Cardiac ventricle fibroblast (primary cell): ENCODE results near the gene SIDT2. TPM values are rescaled to one million over a fixed set of nuclear protein-coding genes. Genes with fewer than 3 reads are reported as not detected.

Experiments
- total RNA-seq: library from RNA; depleted of rRNA; stranded (reverse); fragments of >200 nt; gene quantifications from 2 replicates; pipeline ENCODE4 v1.2.3, GENCODE V29; 2015

Gene SIDT2
- total RNA-seq: 36.5 and 50.5 TPM in 2 replicates

GRCh38 chr11:117178210-117179034 lies at the start of gene SIDT2:
SIDT2 (plus strand) TSS chr11:117178743; CDS start chr11:117179264, 521 bp downstream.

GRCh38 chr11:117143871-117144476 lies 34.6 kb upstream of the SIDT2 start, which contains the start of gene PAFAH1B2:
PAFAH1B2 (plus strand) TSS chr11:117144287; CDS start chr11:117152448, 8,161 bp downstream.

GRCh38 chr11:117199053-117199915 lies 20.7 kb downstream of the SIDT2 start, which contains the start of gene TAGLN:
TAGLN (plus strand) TSS chr11:117199370; CDS start chr11:117203014, 3,644 bp downstream.

GRCh38 chr11:117231842-117232091 lies 53.2 kb downstream of the SIDT2 start, which contains the start of gene PCSK7:
PCSK7 (minus strand) TSS chr11:117232073; CDS start chr11:117229844, 2,229 bp downstream.

GRCh38 chr11:117232092-117232878 lies 53.7 kb downstream of the SIDT2 start, which contains the start of gene RNF214:
RNF214 (plus strand) TSS chr11:117232671; CDS start chr11:117234273, 1,602 bp downstream.

Other genes with a start within 250 kb of the SIDT2 start
- gene SIK3, start 80.3 kb upstream of the SIDT2 start, total RNA-seq: 15.4 and 26.9 TPM in 2 replicates
- 46.2 and 53.0 TPM in 2 replicates for gene PAFAH1B2, start 34.5 kb upstream of the SIDT2 start, total RNA-seq
- 261 and 306 TPM in 2 replicates for gene TAGLN, start 20.6 kb downstream of the SIDT2 start, total RNA-seq
- 24.5 and 39.0 TPM in 2 replicates for gene PCSK7, start 53.3 kb downstream of the SIDT2 start, total RNA-seq
- 8.7 and 9.5 TPM in 2 replicates for gene RNF214, start 53.9 kb downstream of the SIDT2 start, total RNA-seq
- gene BACE1-AS, start 112.6 kb downstream of the SIDT2 start, total RNA-seq: 2.8 and 3.2 TPM in 2 replicates
- gene BACE1, start 137.5 kb downstream of the SIDT2 start, total RNA-seq: 44.4 and 53.9 TPM in 2 replicates
- gene CEP164, start 149.1 kb downstream of the SIDT2 start, total RNA-seq: 13.5 and 20.8 TPM in 2 replicates